ENCODE results near the gene LGALSL. TPM values are rescaled to one million over a fixed set of nuclear protein-coding genes. Genes with fewer than 3 reads are reported as not detected.

The LGALSL gene
- polyA plus RNA-seq, 1 of the 3 experiments (the other 2 are of a cell fraction), result 6.5 TPM

- Histone ChIP-seq H3K27ac (ENCODE audit: low read depth in 2 of 2, low read length in 1 of 2) (no peak overlapping the region), H3K9me2 (no peaks in the 10 kb centered on the region), H2AFZ (ENCODE audit: low read depth) (no peak overlapping the region), H3K4me2 (no peak overlapping the region), H3K79me2 (ENCODE audit: insufficient read depth) (no peaks in the 10 kb centered on the region), H3K4me3 (ENCODE audit: low read depth in 2 of 2, low read length in 1 of 2) (no peak overlapping the region), H3K27me3 (ENCODE audit: insufficient read depth) (no peaks in the 10 kb centered on the region; the same call in 1 of the 2 replicates), H3K9me3 (no peaks in the 10 kb centered on the region), H3F3A (replicated peaks; ENCODE audit: insufficient read depth) (no peaks in the 10 kb centered on the region), H3K36me3 (replicated peaks in 1 of 2; ENCODE audit: control insufficient read depth in 1 of 2, insufficient read depth in 2 of 2, low read length in 1 of 2) (no peaks in the 10 kb centered on the region), H4K20me1 (ENCODE audit: insufficient read depth) (no peaks in the 10 kb centered on the region), H3K4me1 (ENCODE audit: control insufficient read depth in 1 of 2, insufficient read depth in 2 of 2, low read depth in 1 of 2, low read length in 1 of 2) (no peaks in the 10 kb centered on the region), H3K9ac (no peak overlapping the region)
- no peak for TF ChIP-seq TAF1 (IDR thresholded peaks at IDR 0.05; ENCODE audit: borderline replicate concordance, low read depth, low read length)
- TF ChIP-seq RCOR1 (IDR thresholded peaks at IDR 0.05; ENCODE audit: low read length), result no peak
- TF ChIP-seq GATA2 (CRISPR knock-in tag; IDR thresholded peaks at IDR 0.05), result no peak
- CTCF ChIA-PET, result no interaction called here
- POLR2A ChIA-PET, result no interaction called here
- 55% methylated on average over 2 of the region's 2 CpGs for WGBS (ENCODE audit: low lambda C conversion rate)
- no peak for DNase-seq
Observed at GRCh38 chr2:64447317-64448040, 6.5 kb upstream of the LGALSL start.

GRCh38 chr2:64448041-64448426, 5.9 kb upstream of the LGALSL start:
- POLR2A ChIA-PET, result no interaction called here
- Histone ChIP-seq H3F3A (replicated peaks; ENCODE audit: insufficient read depth) (no peaks in the 10 kb centered on the region), H3K79me2 (ENCODE audit: insufficient read depth) (no peaks in the 10 kb centered on the region), H3K4me2 (no peak overlapping the region), H3K9ac (no peak overlapping the region), H3K27me3 (ENCODE audit: insufficient read depth) (no peaks in the 10 kb centered on the region), H3K9me2 (no peaks in the 10 kb centered on the region), H3K9me3 (no peaks in the 10 kb centered on the region), H3K36me3 (replicated peaks in 1 of 2; ENCODE audit: control insufficient read depth in 1 of 2, insufficient read depth in 2 of 2, low read length in 1 of 2) (no peaks in the 10 kb centered on the region), H3K4me1 (ENCODE audit: control insufficient read depth in 1 of 2, insufficient read depth in 2 of 2, low read depth in 1 of 2, low read length in 1 of 2) (no peaks in the 10 kb centered on the region), H3K27ac (ENCODE audit: low read depth in 2 of 2, low read length in 1 of 2) (no peak overlapping the region), H3K4me3 (ENCODE audit: low read depth in 2 of 2, low read length in 1 of 2) (no peak overlapping the region), H4K20me1 (ENCODE audit: insufficient read depth) (no peaks in the 10 kb centered on the region), H2AFZ (ENCODE audit: low read depth) (no peak overlapping the region)
- CTCF ChIA-PET, result no interaction called here
- no peak for DNase-seq
- WGBS (ENCODE audit: low lambda C conversion rate), result 90% methylated on average over 7 of the region's 7 CpGs
- no peak for TF ChIP-seq ZBTB33 (IDR thresholded peaks at IDR 0.05; ENCODE audit: borderline replicate concordance, low read depth)
- TF ChIP-seq MEF2A (IDR thresholded peaks at IDR 0.05; ENCODE audit: borderline replicate concordance, low read depth), result no peak
- no peak for TF ChIP-seq NFIC (IDR thresholded peaks at IDR 0.05; ENCODE audit: borderline replicate concordance)
- TF ChIP-seq ELF1 (IDR thresholded peaks at IDR 0.05), result no peak
- no peak for TF ChIP-seq MAX (IDR thresholded peaks at IDR 0.05; ENCODE audit: low read depth)
- no peak for TF ChIP-seq MXI1 (IDR thresholded peaks at IDR 0.05; ENCODE audit: low read depth, low read length)
- TF ChIP-seq EP300 (IDR thresholded peaks at IDR 0.05; ENCODE audit: borderline replicate concordance in 1 of 2, low read depth in 1 of 2, low read length in 1 of 2), result no peak
- no peak for TF ChIP-seq FOSL2 (IDR thresholded peaks at IDR 0.05; ENCODE audit: borderline replicate concordance, low read depth)
- TF ChIP-seq YY1 (IDR thresholded peaks at IDR 0.05; ENCODE audit: low read depth), result no peak
- TF ChIP-seq NRF1 (IDR thresholded peaks at IDR 0.05; ENCODE audit: low read depth, low read length), result no peak
- no peak for TF ChIP-seq RCOR1 (IDR thresholded peaks at IDR 0.05; ENCODE audit: low read length)
- TF ChIP-seq TAF1 (IDR thresholded peaks at IDR 0.05; ENCODE audit: borderline replicate concordance, low read depth, low read length), result no peak
- no peak for TF ChIP-seq RFX5 (IDR thresholded peaks at IDR 0.05; ENCODE audit: low read length)
- TF ChIP-seq FOXM1 (IDR thresholded peaks at IDR 0.05; ENCODE audit: low read depth), result no peak
- no peak for TF ChIP-seq SMC3 (IDR thresholded peaks at IDR 0.05; ENCODE audit: low read depth, low read length)
- no peak for TF ChIP-seq RXRA (IDR thresholded peaks at IDR 0.05; ENCODE audit: borderline replicate concordance, low read depth)
